Liver (tissue), 9 donors: Measurements from ENCODE around the gene LILRB2. TPM values are rescaled to one million over a fixed set of nuclear protein-coding genes. Genes with fewer than 3 reads are reported as not detected.
A peak's percentile ranks its signal among the peaks of the same experiment; 100 is the strongest.

Source experiments
- DNase-seq: peaks from one replicate; pipeline ENCODE4 v3.0.0-alpha.2; 2017; ENCODE audit warnings: low spot score
- H3K27ac ChIP-seq, 2 donors: one replicate each; pipeline ENCODE4 v1.7.0; 2013; ENCODE audit warnings: inconsistent platforms in 2 of 2, low read length in 2 of 2, control low read depth in 1 of 2, low read depth in 1 of 2, mild to moderate bottlenecking in 1 of 2
- H3K27me3 ChIP-seq, 4 donors: one replicate each; pipeline versions ENCODE4 v1.6.1 to v1.7.0; 2013; ENCODE audit warnings: low read length in 3 of 4, inconsistent platforms in 1 of 4, mild to moderate bottlenecking in 1 of 4, moderate library complexity in 1 of 4; ENCODE audit not compliant: control insufficient read depth in 4 of 4, insufficient read depth in 4 of 4
- H3K36me3 ChIP-seq, 4 donors: one replicate each; pipeline versions ENCODE4 v1.6.1 to v1.7.0; 2013; ENCODE audit warnings: low read length in 3 of 4, mild to moderate bottlenecking in 3 of 4, low read depth in 1 of 4, moderate library complexity in 1 of 4; ENCODE audit not compliant: control insufficient read depth in 4 of 4, insufficient read depth in 3 of 4
- H3K4me1 ChIP-seq, 4 donors: one replicate each; pipeline versions ENCODE4 v1.6.1 to v1.7.0; 2013; ENCODE audit warnings: low read length in 3 of 4, mild to moderate bottlenecking in 3 of 4, moderate library complexity in 1 of 4; ENCODE audit not compliant: control insufficient read depth in 4 of 4, insufficient read depth in 4 of 4
- H3K4me3 ChIP-seq, 3 donors: one replicate each; pipeline versions ENCODE4 v1.6.1 to v1.7.0; 2013; ENCODE audit warnings: low read length in 3 of 3, control low read depth in 1 of 3, low read depth in 1 of 3, mild to moderate bottlenecking in 1 of 3
- H3K9ac ChIP-seq, 2 donors: one replicate each; pipeline ENCODE4 v1.7.0; 2013; ENCODE audit warnings: low read length in 2 of 2, mild to moderate bottlenecking in 2 of 2, moderate library complexity in 2 of 2, control low read depth in 1 of 2, low read depth in 1 of 2
- H3K9me3 ChIP-seq, 4 donors: one replicate each; pipeline versions ENCODE4 v1.6.1 to v1.7.0; 2013; ENCODE audit warnings: low read length in 3 of 4; ENCODE audit not compliant: control insufficient read depth in 4 of 4
- EGR1 ChIP-seq, 2 donors: IDR thresholded peaks; 2 replicates each; pipeline ENCODE4 v1.6.1; 2016 to 2018; ENCODE audit warnings: antibody characterized with exemption in 2 of 2, low read depth in 2 of 2
- FOXA1 ChIP-seq: IDR thresholded peaks from 2 replicates; pipeline ENCODE4 v1.6.1; 2016; ENCODE audit warnings: antibody characterized with exemption
- FOXA2 ChIP-seq: IDR thresholded peaks from 2 replicates; pipeline ENCODE4 v1.6.1; 2016; ENCODE audit warnings: antibody characterized with exemption
- GABPA ChIP-seq, 2 donors: IDR thresholded peaks in 1 of 2; conservative IDR thresholded peaks in 1 of 2; 2 replicates each; pipeline ENCODE4 v1.6.1; 2016; ENCODE audit warnings: antibody characterized with exemption in 2 of 2, mild to moderate bottlenecking in 1 of 2, moderate library complexity in 1 of 2
- HNF4A ChIP-seq, 2 donors: conservative IDR thresholded peaks; 2 replicates each; pipeline ENCODE4 v1.6.1; 2016; ENCODE audit warnings: antibody characterized with exemption in 2 of 2, mild to moderate bottlenecking in 2 of 2
- HNF4G ChIP-seq: IDR thresholded peaks from 2 replicates; pipeline ENCODE4 v1.6.1; 2016; ENCODE audit warnings: antibody characterized with exemption
- JUND ChIP-seq, 2 donors: IDR thresholded peaks; 2 replicates each; pipeline ENCODE4 v1.6.1; 2016; ENCODE audit warnings: antibody characterized with exemption in 2 of 2
- NR2F2 ChIP-seq: IDR thresholded peaks from 2 replicates; pipeline ENCODE4 v1.6.1; 2016; ENCODE audit warnings: antibody characterized with exemption
- RAD21 ChIP-seq, 2 donors: IDR thresholded peaks; 2 replicates each; pipeline ENCODE4 v1.6.1; 2016; ENCODE audit warnings: antibody characterized with exemption in 2 of 2, mild to moderate bottlenecking in 2 of 2
- RXRA ChIP-seq, 2 donors: IDR thresholded peaks; 2 replicates each; pipeline ENCODE4 v1.6.1; 2017 to 2018; ENCODE audit warnings: antibody characterized with exemption in 2 of 2, mild to moderate bottlenecking in 1 of 2
- TAF1 ChIP-seq: conservative IDR thresholded peaks from 2 replicates; pipeline ENCODE4 v1.6.1; 2016; ENCODE audit warnings: antibody characterized with exemption, mild to moderate bottlenecking
- YY1 ChIP-seq: IDR thresholded peaks from 2 replicates; pipeline ENCODE4 v1.6.1; 2016; ENCODE audit warnings: antibody characterized with exemption, mild to moderate bottlenecking
- WGBS: extraction: QIAGEN DNeasy Blood & Tissue Kit; methylation state at CpG from one replicate; pipeline ENCODE4 v1.1.7; 2013; 5-methylcytosine and 5-hydroxymethylcytosine counted together
- polyA plus RNA-seq, 2 donors: library from polyadenylated mRNA; stranded (reverse) in 1 of 2; unstranded in 1 of 2; fragments of 200-250 nt in 1 of 2; fragments of >200 nt in 1 of 2; fragmentation: Nextera tagmentation in 1 of 2; extraction: Ambion mirVana in 1 of 2; gene quantifications; one replicate each; pipeline versions ENCODE4 v1.2.1 to v1.2.3, GENCODE V29; 2013 to 2015
- total RNA-seq, 2 donors: library from RNA; depleted of rRNA; stranded (reverse); fragments of >200 nt; gene quantifications; one replicate each; pipeline ENCODE4 v1.2.3, GENCODE V29; 2014
- TF ChIP-seq, protein P1 (sequence below): IDR thresholded peaks from 2 replicates; pipeline ENCODE4 v1.6.1; 2016; ENCODE audit warnings: antibody characterized with exemption
- TF ChIP-seq, protein P2 (sequence below): fragments of 150-350 bp; IDR thresholded peaks from 2 replicates; pipeline ENCODE4 v1.5.1; 2017; ENCODE audit warnings: improper control_type of control experiment, low read depth, low read length; ENCODE audit not compliant: missing input control
- TF ChIP-seq, protein P3 (sequence below): IDR thresholded peaks from 2 replicates; pipeline ENCODE4 v1.6.1; 2016; ENCODE audit warnings: antibody characterized with exemption, mild to moderate bottlenecking
- TF ChIP-seq, protein P4 (sequence below): IDR thresholded peaks from 2 replicates; pipeline ENCODE4 v1.6.1; 2016; ENCODE audit warnings: antibody characterized with exemption
- TF ChIP-seq, protein P5 (sequence below): IDR thresholded peaks from 2 replicates; pipeline ENCODE4 v1.6.1; 2016; ENCODE audit warnings: antibody characterized with exemption
- donor health status: healthy.
- donor health status: healthy.
- donor health status: healthy.
- donor health status: healthy.
- donor health status: healthy.

The LILRB2 gene
- total and polyA plus RNA-seq, 4 donors, result 2.2 to 6.1 (median 5.2) TPM

DNA sequence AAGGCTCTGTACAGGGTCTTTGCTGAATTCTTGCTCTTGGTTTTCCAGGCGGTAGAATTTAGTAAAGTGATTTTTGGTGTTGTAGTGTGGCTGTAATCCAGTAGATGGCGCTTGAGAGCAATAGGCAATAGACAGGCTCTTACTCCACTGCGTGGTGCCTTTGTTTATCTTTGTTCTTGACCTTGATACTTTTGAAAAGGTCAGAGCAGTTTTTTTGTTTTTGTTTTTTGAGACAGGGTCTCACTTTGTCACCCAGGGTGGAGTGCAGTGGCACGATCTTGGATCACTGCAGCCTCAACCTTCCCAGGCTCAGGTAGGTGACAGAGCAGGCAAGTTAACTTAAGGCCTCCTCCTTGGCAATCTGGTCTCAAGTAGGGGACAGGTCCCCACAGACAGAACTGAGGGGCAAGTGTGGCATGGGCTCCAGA is 44.3 kb upstream of the LILRB2 start:
- no peak overlapping the region for H3K9ac ChIP-seq
- peaks cover 0 to 3% (median 0%) of the 10 kb centered on the region in 4 donors for H3K9me3 ChIP-seq
- 4% methylated on average over 4 of the region's 4 CpGs for WGBS
- H3K4me1 ChIP-seq, result no peaks in the 10 kb centered on the region
- no peak overlapping the region for H3K4me3 ChIP-seq
- no peaks in the 10 kb centered on the region for H3K36me3 ChIP-seq
- peaks cover 0 to 3% (median 0%) of the 10 kb centered on the region in 4 donors for H3K27me3 ChIP-seq
- no peak overlapping the region for H3K27ac ChIP-seq
- no peak for DNase-seq
- no peak for TF ChIP-seq EGR1 (IDR thresholded peaks at IDR 0.05; ENCODE audit: low read depth in 2 of 2)
- TF ChIP-seq RXRA (IDR thresholded peaks at IDR 0.05), result no peak
- TF ChIP-seq, protein P1, sequence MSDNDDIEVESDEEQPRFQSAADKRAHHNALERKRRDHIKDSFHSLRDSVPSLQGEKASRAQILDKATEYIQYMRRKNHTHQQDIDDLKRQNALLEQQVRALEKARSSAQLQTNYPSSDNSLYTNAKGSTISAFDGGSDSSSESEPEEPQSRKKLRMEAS, result no peak
- no peak for TF ChIP-seq FOXA2
- TF ChIP-seq HNF4A (conservative IDR thresholded peaks at IDR 0.05), result no peak
- TF ChIP-seq YY1, result no peak
- TF ChIP-seq, protein P2, sequence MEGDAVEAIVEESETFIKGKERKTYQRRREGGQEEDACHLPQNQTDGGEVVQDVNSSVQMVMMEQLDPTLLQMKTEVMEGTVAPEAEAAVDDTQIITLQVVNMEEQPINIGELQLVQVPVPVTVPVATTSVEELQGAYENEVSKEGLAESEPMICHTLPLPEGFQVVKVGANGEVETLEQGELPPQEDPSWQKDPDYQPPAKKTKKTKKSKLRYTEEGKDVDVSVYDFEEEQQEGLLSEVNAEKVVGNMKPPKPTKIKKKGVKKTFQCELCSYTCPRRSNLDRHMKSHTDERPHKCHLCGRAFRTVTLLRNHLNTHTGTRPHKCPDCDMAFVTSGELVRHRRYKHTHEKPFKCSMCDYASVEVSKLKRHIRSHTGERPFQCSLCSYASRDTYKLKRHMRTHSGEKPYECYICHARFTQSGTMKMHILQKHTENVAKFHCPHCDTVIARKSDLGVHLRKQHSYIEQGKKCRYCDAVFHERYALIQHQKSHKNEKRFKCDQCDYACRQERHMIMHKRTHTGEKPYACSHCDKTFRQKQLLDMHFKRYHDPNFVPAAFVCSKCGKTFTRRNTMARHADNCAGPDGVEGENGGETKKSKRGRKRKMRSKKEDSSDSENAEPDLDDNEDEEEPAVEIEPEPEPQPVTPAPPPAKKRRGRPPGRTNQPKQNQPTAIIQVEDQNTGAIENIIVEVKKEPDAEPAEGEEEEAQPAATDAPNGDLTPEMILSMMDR, result peak; percentile 70
- TF ChIP-seq FOXA1, result no peak
- TF ChIP-seq RAD21 (IDR thresholded peaks at IDR 0.05), result peak; percentile 58 to 72
- no peak for TF ChIP-seq GABPA (IDR thresholded peaks at IDR 0.05 in 1 of 2, conservative IDR thresholded peaks at IDR 0.05 in 1 of 2)
- TF ChIP-seq TAF1, result no peak
- TF ChIP-seq, protein P3, sequence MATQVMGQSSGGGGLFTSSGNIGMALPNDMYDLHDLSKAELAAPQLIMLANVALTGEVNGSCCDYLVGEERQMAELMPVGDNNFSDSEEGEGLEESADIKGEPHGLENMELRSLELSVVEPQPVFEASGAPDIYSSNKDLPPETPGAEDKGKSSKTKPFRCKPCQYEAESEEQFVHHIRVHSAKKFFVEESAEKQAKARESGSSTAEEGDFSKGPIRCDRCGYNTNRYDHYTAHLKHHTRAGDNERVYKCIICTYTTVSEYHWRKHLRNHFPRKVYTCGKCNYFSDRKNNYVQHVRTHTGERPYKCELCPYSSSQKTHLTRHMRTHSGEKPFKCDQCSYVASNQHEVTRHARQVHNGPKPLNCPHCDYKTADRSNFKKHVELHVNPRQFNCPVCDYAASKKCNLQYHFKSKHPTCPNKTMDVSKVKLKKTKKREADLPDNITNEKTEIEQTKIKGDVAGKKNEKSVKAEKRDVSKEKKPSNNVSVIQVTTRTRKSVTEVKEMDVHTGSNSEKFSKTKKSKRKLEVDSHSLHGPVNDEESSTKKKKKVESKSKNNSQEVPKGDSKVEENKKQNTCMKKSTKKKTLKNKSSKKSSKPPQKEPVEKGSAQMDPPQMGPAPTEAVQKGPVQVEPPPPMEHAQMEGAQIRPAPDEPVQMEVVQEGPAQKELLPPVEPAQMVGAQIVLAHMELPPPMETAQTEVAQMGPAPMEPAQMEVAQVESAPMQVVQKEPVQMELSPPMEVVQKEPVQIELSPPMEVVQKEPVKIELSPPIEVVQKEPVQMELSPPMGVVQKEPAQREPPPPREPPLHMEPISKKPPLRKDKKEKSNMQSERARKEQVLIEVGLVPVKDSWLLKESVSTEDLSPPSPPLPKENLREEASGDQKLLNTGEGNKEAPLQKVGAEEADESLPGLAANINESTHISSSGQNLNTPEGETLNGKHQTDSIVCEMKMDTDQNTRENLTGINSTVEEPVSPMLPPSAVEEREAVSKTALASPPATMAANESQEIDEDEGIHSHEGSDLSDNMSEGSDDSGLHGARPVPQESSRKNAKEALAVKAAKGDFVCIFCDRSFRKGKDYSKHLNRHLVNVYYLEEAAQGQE, result no peak
- TF ChIP-seq, protein P4, sequence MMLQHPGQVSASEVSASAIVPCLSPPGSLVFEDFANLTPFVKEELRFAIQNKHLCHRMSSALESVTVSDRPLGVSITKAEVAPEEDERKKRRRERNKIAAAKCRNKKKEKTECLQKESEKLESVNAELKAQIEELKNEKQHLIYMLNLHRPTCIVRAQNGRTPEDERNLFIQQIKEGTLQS, result no peak
- TF ChIP-seq, protein P5, sequence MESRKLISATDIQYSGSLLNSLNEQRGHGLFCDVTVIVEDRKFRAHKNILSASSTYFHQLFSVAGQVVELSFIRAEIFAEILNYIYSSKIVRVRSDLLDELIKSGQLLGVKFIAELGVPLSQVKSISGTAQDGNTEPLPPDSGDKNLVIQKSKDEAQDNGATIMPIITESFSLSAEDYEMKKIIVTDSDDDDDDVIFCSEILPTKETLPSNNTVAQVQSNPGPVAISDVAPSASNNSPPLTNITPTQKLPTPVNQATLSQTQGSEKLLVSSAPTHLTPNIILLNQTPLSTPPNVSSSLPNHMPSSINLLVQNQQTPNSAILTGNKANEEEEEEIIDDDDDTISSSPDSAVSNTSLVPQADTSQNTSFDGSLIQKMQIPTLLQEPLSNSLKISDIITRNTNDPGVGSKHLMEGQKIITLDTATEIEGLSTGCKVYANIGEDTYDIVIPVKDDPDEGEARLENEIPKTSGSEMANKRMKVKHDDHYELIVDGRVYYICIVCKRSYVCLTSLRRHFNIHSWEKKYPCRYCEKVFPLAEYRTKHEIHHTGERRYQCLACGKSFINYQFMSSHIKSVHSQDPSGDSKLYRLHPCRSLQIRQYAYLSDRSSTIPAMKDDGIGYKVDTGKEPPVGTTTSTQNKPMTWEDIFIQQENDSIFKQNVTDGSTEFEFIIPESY, result no peak
- no peak for TF ChIP-seq HNF4G
- TF ChIP-seq JUND (IDR thresholded peaks at IDR 0.05), result no peak

DNA sequence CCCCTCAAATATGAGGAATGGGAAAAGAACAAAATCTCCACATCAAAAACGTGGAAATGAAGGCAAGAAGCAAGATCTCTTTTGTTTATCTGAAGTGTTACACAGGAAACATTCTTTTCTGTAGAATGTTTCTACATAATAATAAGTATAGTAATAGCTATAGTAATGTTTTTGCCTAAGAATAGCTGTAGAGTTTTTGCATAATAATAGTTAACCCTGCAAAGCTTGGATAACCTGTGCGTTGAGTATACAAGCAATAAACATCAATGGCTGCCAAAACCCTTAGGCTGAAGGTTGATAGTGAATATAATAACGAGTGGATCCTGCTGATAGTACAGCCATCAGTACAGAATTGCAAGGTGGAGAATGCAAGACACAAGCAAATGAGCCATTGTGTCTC is 43.2 kb upstream of the LILRB2 start:
- H3K36me3 ChIP-seq, result no peaks in the 10 kb centered on the region
- H3K4me3 ChIP-seq, result no peak overlapping the region
- DNase-seq, result no peak
- H3K9me3 ChIP-seq, result no peaks in the 10 kb centered on the region
- TF ChIP-seq YY1 (no peak), NR2F2 (no peak), FOXA1 (no peak)
- TF ChIP-seq, protein P3, result no peak
- TF ChIP-seq, protein P5, result no peak
- no peak overlapping the region for H3K27ac ChIP-seq
- no peak overlapping the region for H3K9ac ChIP-seq
- no peaks in the 10 kb centered on the region for H3K4me1 ChIP-seq
- no peaks in the 10 kb centered on the region for H3K27me3 ChIP-seq
- WGBS, result 17% methylated on average over 3 of the region's 3 CpGs
